SK-N-SH treated with all-trans-retinoic acid at 6 μM for 48 hours (cell line): ENCODE measurements around the gene MAK.

Experiments
- ATAC-seq: fragments of 200-7000 bp; cut with Tn5 transposase; 3 replicates; pipeline ENCODE4 v1.9.1; 2020; ENCODE audit warnings: mild to moderate bottlenecking, moderate library complexity
- ARNTL ChIP-seq: fragments of 450-650 bp; formaldehyde crosslinking; IDR thresholded peaks from 2 replicates; pipeline ENCODE4 v1.5.0; 2020; ENCODE audit warnings: low read depth, mild to moderate bottlenecking, moderate library complexity, borderline replicate concordance
- BACH2 ChIP-seq: fragments of 250-450 bp; sonication (Bioruptor Pico); IDR thresholded peaks from 2 replicates; pipeline ENCODE4 v1.9.0; 2021; ENCODE audit warnings: mild to moderate bottlenecking, borderline replicate concordance
- CREB5 ChIP-seq: fragments of 250-450 bp; sonication (Bioruptor Pico); IDR thresholded peaks from 2 replicates; pipeline ENCODE4 v1.5.1; 2020; ENCODE audit warnings: low read depth, mild to moderate bottlenecking, moderate library complexity
- CSDC2 ChIP-seq: fragments of 250-450 bp; sonication (Bioruptor Pico); IDR thresholded peaks from 2 replicates; pipeline ENCODE4 v1.5.0; 2020; ENCODE audit warnings: mild to moderate bottlenecking, moderate library complexity
- CSRNP3 ChIP-seq: fragments of 250-450 bp; sonication (Bioruptor Pico); IDR thresholded peaks from 2 replicates; pipeline ENCODE4 v1.5.1; 2021; ENCODE audit warnings: mild to moderate bottlenecking, moderate library complexity
- GLIS3 ChIP-seq: fragments of 250-450 bp; sonication (Bioruptor Pico); IDR thresholded peaks from 2 replicates; pipeline ENCODE4 v1.5.0; 2020; ENCODE audit warnings: mild to moderate bottlenecking, moderate library complexity
- ISL1 ChIP-seq: fragments of 250-450 bp; sonication (Bioruptor Pico); IDR thresholded peaks from 2 replicates; pipeline ENCODE4 v2.1.2; 2022; ENCODE audit warnings: mild to moderate bottlenecking, moderate library complexity
- OSR1 ChIP-seq: fragments of 250-450 bp; sonication (Bioruptor Pico); IDR thresholded peaks from 2 replicates; pipeline ENCODE4 v1.8.0; 2022; ENCODE audit warnings: moderate library complexity, mild to moderate bottlenecking, inconsistent platforms
- PATZ1 ChIP-seq: fragments of 250-450 bp; sonication (Bioruptor Pico); IDR thresholded peaks from 2 replicates; pipeline ENCODE4 v1.8.0; 2020; ENCODE audit warnings: mild to moderate bottlenecking, moderate library complexity, borderline replicate concordance
- POU6F1 ChIP-seq: fragments of 250-450 bp; sonication (Bioruptor Pico); IDR thresholded peaks from 2 replicates; pipeline ENCODE4 v1.8.0; 2021; ENCODE audit warnings: low read depth, mild to moderate bottlenecking, moderate library complexity, borderline replicate concordance
- PPARA ChIP-seq: fragments of 250-450 bp; sonication (Bioruptor Pico); IDR thresholded peaks from 2 replicates; pipeline ENCODE4 v1.5.0; 2020; ENCODE audit warnings: mild to moderate bottlenecking, borderline replicate concordance
- RARB ChIP-seq: fragments of 250-450 bp; sonication (Bioruptor Pico); IDR thresholded peaks from 2 replicates; pipeline ENCODE4 v1.8.0; 2021; ENCODE audit warnings: mild to moderate bottlenecking, moderate library complexity
- SNAI2 ChIP-seq: fragments of 250-450 bp; sonication (Bioruptor Pico); IDR thresholded peaks from 2 replicates; pipeline ENCODE4 v1.5.0; 2020; ENCODE audit warnings: mild to moderate bottlenecking, moderate library complexity
- TOX ChIP-seq: fragments of 250-450 bp; sonication (Bioruptor Pico); IDR thresholded peaks from 2 replicates; pipeline ENCODE4 v1.8.0; 2021; ENCODE audit warnings: mild to moderate bottlenecking, moderate library complexity, borderline replicate concordance
- TSHZ2 ChIP-seq: fragments of 250-450 bp; sonication (Bioruptor Pico); IDR thresholded peaks from 2 replicates; pipeline ENCODE4 v1.5.0; 2020; ENCODE audit warnings: mild to moderate bottlenecking, moderate library complexity
- ZC3H10 ChIP-seq: fragments of 250-450 bp; sonication (Bioruptor Pico); IDR thresholded peaks from 2 replicates; pipeline ENCODE4 v1.5.1; 2021; ENCODE audit warnings: mild to moderate bottlenecking, moderate library complexity
- ZFP30 ChIP-seq: fragments of 450-650 bp; formaldehyde crosslinking; IDR thresholded peaks from 2 replicates; pipeline ENCODE4 v1.5.0; 2022; ENCODE audit warnings: mild to moderate bottlenecking, moderate library complexity
- ZNF70 ChIP-seq: fragments of 450-650 bp; formaldehyde crosslinking; IDR thresholded peaks from 2 replicates; pipeline ENCODE4 v1.5.0; 2020; ENCODE audit warnings: mild to moderate bottlenecking, moderate library complexity
- ZNF8 ChIP-seq: fragments of 450-650 bp; formaldehyde crosslinking; IDR thresholded peaks from 2 replicates; pipeline ENCODE4 v1.5.0; 2020; ENCODE audit warnings: mild to moderate bottlenecking, moderate library complexity

Gene MAK

GRCh38 chr6:10837995-10838793, at the start of gene MAK:
Gene MAK, minus strand, starts transcription at chr6:10838539. Its CDS starts 7,891 bp downstream, at chr6:10830648.
- TF ChIP-seq POU6F1 (CRISPR knock-in tag): no peak
- TF ChIP-seq ARNTL: no peak
- no peak for TF ChIP-seq ZFP30
- TF ChIP-seq TSHZ2 (CRISPR knock-in tag): no peak
- TF ChIP-seq RARB (CRISPR knock-in tag): no peak
- no peak for TF ChIP-seq ISL1 (CRISPR knock-in tag)
- no peak for TF ChIP-seq ZC3H10 (CRISPR knock-in tag)
- TF ChIP-seq CSDC2 (CRISPR knock-in tag): no peak
- TF ChIP-seq OSR1 (CRISPR knock-in tag): no peak
- no peak for TF ChIP-seq ZNF8 (CRISPR knock-in tag)
- no peak for TF ChIP-seq BACH2 (CRISPR knock-in tag)
- TF ChIP-seq GLIS3 (CRISPR knock-in tag): no peak
- TF ChIP-seq TOX (CRISPR knock-in tag): no peak
- TF ChIP-seq CREB5 (CRISPR knock-in tag): no peak
- TF ChIP-seq PATZ1 (CRISPR knock-in tag): no peak
- TF ChIP-seq, all 23 proteins: peak for 0
- peak; percentile 94 for ATAC-seq

- peak; percentile 90 for ATAC-seq
- TF ChIP-seq SNAI2 (CRISPR knock-in tag) (no peak), ISL1 (CRISPR knock-in tag) (no peak), BACH2 (CRISPR knock-in tag) (no peak), TOX (CRISPR knock-in tag) (no peak), OSR1 (CRISPR knock-in tag) (no peak), CSDC2 (CRISPR knock-in tag) (no peak), ZFP30 (no peak), TSHZ2 (CRISPR knock-in tag) (no peak), PPARA (no peak), ARNTL (no peak), PATZ1 (CRISPR knock-in tag) (no peak), POU6F1 (CRISPR knock-in tag) (no peak), CSRNP3 (CRISPR knock-in tag) (no peak), ZNF70 (CRISPR knock-in tag) (no peak)
Observed at GRCh38 chr6:10886691-10887502, 48.6 kb upstream of the MAK start, which contains the start of gene SYCP2L. Gene SYCP2L, plus strand, starts transcription at chr6:10887052. Its CDS starts 75 bp downstream, at chr6:10887127.

- peak; percentile 4; the same call in 2 of the 3 replicates for ATAC-seq
Observed at GRCh38 chr6:10886365-10886690, 48.0 kb upstream of the MAK start.
